Amniotic epithelial cell (primary cell): Measurements from ENCODE around the gene TEFM.
"Not testable (repeated sequence)": the region's sequence is repeated elsewhere in the genome, so short reads cannot be mapped to it uniquely, and the experiment has no call there.

ENCODE experiments used
- DNase-seq: peaks from one replicate; pipeline ENCODE4 v3.0.0-alpha.2; 2010; ENCODE audit warnings: low read depth

The TEFM gene, protein sequence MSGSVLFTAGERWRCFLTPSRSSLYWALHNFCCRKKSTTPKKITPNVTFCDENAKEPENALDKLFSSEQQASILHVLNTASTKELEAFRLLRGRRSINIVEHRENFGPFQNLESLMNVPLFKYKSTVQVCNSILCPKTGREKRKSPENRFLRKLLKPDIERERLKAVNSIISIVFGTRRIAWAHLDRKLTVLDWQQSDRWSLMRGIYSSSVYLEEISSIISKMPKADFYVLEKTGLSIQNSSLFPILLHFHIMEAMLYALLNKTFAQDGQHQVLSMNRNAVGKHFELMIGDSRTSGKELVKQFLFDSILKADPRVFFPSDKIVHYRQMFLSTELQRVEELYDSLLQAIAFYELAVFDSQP

DNA sequence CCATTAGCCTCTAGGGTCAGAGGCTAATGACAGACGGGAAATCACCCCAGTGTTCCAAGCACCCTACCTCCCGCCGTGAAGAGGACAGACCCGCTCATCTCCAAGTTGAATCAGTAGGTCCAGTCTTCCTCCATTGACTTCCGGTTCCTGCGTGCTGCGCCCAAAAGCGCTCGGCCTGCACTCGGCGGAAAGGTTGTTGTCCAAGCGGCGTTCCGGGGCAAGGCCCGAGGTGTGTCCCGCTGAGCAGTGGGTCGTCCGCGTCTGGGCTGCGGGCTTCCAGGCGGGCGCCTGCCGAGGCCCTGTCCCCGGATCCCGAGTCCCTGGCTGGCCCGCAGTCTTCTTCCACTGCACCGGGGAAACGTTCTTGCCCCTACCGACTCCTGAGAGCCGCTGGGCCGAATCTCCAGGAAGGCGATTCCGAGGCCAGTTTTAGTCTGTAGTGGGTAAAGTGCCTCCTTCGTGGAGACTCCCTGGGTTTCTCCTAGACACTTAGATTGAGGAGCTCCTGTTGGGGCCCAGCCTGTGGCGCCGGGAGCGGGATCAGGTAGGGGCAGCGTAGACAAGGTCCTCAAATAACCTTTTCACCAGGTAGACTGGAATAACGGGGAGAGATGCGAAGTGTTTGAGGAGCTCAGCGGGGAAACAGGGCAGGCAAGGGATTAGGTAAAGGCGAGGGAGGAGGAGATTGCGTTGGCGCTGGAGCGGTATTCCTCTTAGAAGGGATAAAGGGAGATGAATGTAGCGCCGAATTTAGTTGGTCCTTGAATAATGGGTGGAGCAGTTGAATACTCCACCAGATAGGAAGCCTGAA is at the start of gene TEFM:
Gene TEFM (minus strand): TSS at position 138 of the 811 bp plus-strand sequence. CDS start 40 bp downstream, at position 98.
- peak; percentile 88 for DNase-seq

DNA sequence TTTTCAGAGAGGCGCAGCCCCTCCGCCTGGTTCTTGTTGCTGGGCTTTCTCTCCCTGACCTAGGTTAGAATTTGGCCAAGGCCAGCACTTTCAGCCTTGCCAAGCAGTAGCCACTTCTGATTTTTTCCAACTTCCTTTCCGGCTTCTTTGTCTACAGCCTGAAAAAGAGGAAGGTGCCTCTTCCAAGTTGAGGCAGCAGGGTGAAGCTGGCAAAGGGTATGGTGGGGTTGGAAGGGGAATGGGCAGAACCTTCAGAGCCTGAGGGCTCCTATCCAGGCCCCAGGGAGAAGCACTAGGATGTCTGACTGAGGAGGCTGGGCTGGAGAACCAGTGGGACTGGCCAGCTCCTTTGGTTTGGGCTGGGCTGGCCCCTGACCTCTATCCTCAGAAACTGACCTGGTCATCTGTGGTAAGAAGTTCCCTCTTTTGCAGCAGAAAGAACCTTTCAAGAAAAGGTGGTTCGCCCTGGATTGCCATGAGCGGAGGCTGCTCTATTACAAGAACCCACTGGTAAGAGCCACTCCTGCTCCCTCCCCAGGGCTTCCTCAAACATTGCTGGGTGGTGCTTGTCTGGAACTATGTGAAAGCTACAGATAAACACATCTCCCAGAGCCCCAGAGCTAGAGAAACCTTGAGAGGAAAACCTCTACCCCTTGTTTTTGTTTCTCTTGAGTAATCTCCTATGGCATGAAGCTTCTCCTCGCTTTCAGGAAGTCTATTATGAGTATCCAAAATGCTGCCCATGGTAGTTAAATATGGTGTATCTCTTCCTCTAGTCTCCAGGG is 48.2 kb upstream of the TEFM start:
- DNase-seq: no peak

DNA sequence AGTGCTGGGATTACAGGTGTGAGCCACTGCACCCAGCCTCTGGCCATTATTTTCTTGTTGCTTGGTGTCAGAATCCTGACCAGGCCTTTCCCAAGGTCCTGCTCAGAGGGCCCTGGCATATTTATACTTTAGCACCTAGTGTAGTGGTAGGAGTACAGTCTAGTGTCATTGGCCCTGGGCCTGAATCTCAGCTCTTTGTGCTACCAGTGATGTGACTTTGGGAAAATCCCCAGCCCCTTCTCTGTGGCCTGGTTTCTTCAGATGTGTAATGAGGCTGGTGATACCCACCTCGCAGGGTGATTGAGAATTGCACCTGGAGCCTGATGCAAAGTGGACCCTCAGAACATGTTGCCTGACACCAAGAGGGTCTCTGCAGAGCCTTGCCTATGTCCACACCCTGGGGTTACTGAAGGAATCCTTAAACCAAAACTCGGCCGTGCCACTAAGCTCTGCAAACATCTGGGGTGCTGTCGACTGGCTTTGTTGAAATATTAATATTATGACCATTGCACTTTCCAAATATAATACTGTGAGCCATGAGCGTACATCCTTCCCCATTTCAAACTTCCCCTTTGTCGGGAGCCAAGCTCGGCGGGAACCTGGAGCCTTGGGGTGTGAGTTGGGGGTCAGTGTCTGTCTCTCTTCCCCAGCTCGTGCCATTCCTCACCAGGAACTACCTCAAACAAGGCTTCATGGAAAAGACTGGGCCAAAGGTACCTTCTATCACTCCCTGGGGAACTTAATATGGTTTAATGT is 46.8 kb upstream of the TEFM start:
- DNase-seq: no peak

DNA sequence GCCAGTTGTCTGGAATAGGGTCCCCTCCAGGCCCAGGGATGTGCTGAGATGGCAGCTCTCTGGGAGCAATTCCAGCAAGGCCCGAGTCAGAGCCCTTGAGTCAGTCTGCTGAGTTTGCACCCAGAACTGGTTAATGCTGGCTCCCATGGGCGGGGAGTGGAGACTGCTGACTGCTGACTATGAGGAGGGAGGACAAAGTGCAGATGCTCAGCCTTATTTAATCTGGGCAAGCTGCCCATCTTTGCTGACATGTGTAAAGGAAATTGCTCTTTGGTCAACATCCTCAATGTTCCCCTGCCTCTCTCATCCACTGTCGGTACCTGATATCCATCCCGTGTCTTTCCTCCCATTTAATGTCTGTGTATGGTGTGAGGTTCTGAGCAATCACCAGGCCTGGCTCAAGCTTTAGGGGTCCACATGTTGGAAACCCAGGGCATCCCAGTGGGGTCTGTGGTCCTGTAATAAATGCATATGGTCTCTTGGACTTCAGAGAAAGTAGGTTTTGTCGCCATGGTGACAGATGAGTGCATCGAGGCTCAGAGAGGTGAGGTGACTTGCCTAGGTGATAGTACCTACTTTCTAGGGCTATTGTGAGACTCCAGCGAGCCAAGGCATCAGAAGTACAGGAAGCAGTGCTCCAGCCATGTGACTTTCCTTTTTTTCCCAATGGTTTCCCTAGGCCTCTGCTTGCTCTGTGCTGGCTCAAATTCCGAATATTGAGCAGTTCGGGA is 44.8 kb upstream of the TEFM start:
- DNase-seq: peak; percentile 88

DNA sequence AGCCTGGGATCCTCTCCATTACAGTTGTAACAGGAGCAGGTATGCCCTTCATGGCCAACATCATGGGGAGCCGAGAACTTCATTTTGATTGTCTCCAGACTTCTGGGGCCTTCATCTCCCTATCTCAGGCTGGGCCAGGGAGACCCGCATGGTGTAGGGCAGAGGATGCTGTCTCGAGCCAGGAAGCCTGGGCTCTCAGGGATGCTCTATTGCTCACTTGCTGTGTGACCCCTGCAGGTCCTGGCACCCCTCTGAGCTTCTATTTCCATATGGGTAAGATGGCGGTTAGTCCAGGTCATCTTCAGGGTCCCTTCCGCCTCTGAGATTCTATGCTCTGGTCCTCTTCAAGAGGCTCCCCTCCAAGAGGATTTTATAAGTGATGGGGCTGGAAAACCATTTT is 44.2 kb upstream of the TEFM start:
- no peak for DNase-seq

DNA sequence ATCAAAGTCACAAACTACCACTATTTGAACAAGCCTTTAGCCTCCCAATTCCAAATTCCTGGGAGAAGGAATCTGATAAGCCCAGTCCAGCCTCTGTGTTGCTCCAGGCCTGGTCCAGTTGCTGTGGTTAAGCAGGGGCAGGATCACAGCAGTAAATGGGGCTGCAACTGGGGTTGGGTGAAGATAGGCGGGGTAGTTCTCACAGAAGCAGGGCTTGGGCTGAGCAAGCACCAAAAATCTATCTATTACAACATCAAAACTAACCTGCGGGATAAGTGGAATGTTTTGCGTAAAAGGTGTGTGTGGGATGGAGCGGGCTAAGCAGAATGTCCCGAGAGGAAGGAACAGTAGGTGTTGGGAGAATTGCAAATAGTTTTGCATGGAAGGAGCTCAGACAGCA is 41.8 kb upstream of the TEFM start:
- no peak for DNase-seq

DNA sequence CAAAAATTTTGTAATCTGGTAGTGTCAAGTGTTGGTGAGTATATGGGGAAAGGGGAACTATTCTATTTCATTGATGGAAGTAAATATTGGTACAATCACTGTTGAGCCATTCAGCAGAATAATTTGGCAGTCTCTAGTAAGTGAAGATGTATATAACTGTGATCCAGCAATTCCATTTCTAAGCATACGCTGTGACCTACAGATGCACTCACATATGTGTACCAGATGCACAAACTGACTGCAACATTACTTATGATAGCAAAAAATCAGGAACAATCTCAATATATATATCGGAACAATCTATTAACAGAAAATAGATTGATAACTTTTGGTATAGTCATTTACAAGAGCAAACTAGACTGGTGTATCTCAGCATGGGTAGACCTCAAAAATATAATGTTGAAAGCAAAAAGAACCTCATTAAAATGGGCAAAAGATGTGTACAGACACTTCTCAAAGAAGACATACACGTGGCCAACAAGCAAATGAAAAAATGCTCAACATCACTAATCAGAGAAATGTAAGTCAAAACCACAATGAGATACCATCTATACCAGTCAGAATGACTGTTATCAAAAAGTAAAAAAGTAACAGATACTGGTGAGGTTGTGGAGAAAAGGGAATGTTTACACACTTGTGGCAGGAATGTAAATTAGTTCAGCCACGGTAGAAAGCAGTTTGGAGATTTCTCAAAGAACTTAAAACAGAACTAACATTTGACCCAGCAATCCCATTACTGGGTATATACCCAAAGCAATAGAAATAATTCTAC is 36.5 kb upstream of the TEFM start:
- peak; percentile 64 for DNase-seq

DNA sequence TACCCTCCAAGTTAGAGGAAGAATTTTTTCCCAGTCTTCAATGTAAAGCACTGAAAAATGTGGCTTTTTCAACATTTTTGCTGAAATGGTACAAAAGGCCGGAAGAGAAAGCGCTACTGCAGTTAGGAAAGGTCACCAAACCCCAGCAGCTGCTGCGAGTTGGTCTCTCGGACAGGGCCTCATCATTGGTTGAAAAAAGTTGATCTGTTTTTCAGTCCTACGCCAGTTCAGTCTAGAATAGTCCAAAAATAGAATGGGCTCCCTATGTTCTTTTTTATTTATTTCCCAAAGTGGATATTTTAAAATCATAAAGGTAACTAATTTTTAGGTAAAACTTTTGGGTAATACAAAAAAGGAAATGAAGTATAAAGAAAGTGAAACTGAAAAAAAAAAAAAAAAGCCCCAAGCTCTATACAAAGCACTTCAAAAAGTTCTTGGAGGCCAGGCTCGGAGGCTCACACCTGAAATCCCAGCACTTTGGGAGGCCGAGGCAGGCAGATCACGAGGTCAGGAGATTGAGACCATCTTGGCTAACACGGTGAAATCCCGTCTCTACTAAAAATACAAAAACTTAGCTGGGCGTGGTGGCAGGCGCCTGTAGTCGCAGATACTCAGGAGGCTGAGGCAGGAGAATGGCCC is 33.1 kb upstream of the TEFM start:
- DNase-seq: no peak

DNA sequence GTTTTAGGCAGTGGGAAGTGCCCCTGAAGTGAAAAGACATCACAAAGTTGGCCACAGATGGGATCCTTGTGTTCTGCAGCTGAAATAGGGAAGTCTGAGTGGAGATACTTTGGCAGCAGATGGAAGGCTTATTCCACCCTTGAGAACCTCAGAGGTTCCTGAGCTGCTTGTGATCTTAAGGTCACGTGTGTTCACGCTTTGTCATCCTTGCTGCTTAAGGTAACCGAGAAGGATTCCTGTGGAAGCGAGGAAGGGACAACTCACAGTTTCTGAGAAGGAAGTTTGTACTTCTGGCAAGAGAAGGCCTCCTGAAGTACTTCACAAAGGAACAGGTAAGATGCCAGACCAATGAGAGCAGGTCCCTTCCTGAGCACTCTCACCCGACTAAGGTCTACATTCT is 27.9 kb upstream of the TEFM start:
- no peak for DNase-seq

DNA sequence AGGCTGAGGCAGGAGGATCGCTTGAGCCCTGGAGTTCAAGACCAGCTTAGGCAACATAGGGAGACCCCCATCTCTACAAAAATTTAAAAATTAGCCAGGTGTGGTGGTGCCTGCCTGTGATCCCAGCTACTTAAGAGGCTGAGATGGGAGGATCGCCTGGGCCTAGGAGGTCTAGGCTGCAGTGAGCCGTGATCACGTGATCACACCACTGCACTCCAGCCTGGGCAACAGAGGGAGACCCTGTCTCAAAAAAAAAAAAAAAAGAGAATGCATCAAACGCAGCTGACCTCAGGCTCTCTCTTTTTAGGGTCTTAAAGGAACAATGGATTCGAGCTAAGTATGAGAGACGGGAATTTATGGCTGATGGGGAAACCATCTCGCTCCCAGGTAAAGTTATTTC is 25.5 kb upstream of the TEFM start:
- not testable (repeated sequence) for DNase-seq

DNA sequence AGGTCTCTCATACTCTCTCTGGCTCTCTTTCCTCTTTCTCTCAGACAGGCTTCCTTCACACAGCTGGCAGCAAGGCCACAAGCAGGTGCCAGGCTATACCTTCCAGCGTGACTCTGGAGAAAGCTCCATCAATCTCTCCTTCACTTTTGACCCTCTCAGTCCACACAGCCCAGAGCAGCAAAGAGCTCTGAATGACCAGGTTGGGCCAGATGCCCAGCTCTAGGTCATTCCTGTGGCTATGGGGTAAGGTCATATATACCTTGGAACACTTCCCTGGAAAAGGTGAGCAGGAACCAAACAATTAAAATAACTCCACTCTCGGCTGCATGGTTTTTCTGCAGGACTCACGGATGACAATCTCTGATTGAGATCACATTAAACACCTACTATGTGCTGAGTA is 24.5 kb upstream of the TEFM start:
- DNase-seq: no peak

DNA sequence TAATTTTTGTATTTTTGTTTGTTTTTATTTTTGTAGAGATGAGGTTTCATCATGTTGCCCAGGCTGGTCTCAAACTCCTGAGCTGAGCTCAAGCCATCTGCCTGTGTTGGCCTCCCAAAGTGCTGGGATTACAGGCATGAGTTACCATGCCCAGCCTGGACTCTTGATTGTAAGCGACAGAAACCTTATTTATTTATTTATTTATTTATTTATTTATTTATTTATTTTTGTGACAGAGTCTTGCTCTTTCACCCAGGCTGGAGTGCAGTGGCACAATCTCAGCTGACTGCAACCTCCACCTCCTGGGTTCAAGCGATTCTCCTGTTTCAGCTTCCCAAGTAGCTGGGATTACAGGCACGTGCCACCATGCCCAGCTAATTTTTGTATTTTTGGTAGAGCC is 23.8 kb upstream of the TEFM start:
- DNase-seq: not testable (repeated sequence)

DNA sequence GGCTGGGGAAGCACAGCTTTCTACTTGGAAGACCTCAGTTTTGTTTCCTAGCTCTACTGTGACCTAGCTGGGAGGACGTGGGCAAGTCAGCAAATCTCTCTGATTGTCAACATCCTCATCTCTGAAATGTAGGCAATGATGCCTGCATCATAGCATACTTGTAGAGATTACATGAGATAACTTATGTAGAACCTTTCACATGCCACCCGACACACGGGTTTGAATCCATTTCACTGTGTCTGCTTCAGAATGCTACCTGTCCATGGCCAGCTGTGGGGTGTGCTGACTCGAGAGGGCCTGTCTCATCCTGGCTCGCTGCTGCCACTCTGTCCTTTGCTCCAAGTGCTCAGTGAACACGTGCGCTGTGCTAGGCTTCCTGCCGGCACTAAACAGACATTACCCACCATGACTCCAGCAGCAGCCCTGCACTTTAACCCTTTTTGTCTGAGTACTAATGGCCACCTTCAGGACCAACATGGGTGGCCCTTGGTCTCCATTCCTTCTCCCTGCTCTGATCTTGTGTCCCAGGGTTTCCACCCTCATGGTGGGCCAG is 23.1 kb upstream of the TEFM start:
- DNase-seq: no peak

DNA sequence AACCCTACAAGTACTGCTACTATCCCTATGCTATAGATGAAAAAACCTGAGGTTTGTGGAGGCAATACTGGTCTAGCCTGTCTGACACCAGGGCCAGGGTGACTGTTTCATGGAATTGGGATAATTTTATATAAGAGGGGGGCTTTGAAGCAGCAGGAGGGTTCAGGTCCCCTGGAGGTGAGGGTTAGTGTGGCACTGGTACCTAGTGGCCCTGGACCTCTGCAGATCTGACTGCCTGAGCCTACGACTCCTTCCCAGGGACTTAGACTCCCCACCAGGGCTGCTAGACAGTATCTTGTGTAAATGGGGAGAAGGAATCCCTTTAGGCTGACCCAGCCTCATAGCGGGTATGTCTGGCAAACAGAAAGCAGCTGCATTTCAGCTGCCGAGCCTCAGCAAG is 22.5 kb upstream of the TEFM start:
- DNase-seq: no peak

DNA sequence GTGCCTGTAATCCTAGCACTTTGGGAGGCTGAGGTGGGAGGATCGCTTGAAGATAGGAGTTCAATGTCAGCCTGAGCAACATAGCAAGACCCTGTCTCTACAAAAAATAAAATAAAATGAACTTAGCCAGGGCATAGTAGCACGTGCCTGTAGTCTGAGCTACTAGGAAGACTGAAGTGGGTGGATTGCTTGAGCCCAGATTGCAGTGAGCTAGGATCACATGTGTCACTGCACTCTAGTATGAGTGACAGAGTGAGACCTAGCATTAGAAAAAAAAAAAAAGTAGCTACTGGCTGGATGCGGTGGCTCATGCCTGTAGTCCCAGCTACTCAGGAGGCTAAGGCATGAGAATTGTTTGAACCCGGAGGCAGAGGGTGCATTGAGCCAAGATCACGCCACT is 21.7 kb upstream of the TEFM start:
- DNase-seq: no peak

DNA sequence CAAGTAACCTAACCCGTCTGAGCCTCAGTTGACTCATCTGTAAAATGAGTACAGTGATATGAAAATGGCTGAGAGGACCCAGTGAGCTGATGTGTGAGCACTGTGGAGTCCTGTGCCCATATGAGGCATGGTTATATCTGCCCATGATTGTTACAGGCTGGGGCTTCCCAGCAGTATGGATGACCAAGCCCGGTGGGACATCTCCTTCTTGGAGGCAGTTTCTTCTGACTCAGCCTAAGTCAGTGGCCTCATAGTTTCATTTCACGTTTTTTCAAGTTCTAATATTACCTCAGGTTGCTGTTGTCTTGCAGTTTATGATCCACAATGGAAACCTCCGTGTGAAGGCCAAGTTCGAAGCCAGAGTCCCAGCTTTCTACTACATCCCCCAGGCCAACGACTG is 20.5 kb upstream of the TEFM start:
- no peak for DNase-seq

DNA sequence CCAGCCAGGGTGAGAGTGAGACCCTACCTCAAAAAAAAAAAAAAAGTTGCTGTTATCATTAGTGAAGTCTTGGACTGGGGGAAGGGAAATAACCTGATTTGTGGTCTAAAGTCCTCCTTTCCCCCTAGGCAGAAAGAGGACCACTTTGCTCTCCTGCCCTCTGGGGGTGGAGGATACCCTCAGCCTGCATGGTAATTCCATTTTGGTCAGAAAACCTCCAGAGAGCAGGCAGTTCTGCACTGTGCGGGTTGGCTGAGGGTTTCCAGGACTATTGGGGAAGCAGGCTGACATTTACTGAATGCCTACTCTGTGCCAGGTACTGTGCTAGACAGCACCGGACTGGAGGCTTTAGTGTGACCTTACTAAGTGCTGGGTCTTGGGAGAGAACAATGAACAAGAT is 18.3 kb upstream of the TEFM start:
- no peak for DNase-seq

DNA sequence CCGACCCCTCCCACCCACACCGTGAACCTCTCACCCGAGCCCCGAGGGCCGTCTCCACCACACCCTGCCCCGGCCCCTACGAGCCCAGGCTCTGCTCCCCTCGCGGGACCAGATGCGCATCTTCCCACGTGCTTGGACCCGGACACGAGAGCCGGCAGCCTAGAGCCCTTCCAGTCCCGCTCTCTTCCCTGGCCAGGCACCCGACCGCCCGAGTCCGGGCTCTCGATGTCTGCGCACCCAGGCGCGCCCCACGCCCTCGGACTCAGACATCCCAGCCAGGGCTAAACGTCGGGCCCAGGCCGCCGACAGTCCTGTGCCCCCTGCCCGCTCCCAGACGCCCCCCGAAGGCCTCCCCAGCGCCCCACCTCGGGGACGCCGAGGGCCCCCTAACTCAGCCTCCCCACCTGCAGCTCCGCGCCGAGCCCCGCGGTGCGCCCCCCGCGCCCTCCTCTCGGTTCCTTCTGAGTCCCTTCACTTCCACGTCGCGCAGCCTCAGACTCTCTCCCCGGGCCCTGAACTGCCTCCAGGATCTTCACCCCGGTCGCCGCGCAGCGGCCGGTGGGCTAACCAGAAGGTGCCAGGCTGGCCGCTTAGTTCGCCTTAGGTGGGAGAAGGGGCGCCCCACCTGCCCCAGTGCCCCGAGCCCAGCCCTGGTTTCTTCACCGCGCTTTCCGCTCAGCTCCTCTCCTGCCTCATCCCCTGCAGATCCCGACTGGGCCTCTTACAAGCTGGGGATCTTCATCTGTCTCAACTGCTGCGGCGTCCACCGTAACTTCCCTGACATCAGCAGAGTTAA is 16.4 kb upstream of the TEFM start:
- DNase-seq: no peak
